HPDE6-E6E7 (cell line): ENCODE data around the gene PDHX.

Experiments
- DNase-seq: peaks from one replicate; pipeline ENCODE4 v3.0.0; 2011; ENCODE audit warnings: missing footprints; ENCODE audit errors: extremely low spot score

PDHX gene

GRCh38 chr11:35045236-35045820 is 128.9 kb downstream of the PDHX start:
- no peak for DNase-seq
